NCI-H345 treated with DMSO at 0.1 percent for 48 hours (cell line): ENCODE results near the gene GOLGA1.
A peak's percentile ranks its signal among the peaks of the same experiment; 100 is the strongest.
"Not testable (repeated sequence)": the region's sequence is repeated elsewhere in the genome, so short reads cannot be mapped to it uniquely, and the experiment has no call there.

Experiments
- DNase-seq: peaks from one replicate; lab custom pipeline; 2025; ENCODE audit not compliant: unreplicated experiment; lab: John Stamatoyannopoulos, UW

The GOLGA1 gene

DNA sequence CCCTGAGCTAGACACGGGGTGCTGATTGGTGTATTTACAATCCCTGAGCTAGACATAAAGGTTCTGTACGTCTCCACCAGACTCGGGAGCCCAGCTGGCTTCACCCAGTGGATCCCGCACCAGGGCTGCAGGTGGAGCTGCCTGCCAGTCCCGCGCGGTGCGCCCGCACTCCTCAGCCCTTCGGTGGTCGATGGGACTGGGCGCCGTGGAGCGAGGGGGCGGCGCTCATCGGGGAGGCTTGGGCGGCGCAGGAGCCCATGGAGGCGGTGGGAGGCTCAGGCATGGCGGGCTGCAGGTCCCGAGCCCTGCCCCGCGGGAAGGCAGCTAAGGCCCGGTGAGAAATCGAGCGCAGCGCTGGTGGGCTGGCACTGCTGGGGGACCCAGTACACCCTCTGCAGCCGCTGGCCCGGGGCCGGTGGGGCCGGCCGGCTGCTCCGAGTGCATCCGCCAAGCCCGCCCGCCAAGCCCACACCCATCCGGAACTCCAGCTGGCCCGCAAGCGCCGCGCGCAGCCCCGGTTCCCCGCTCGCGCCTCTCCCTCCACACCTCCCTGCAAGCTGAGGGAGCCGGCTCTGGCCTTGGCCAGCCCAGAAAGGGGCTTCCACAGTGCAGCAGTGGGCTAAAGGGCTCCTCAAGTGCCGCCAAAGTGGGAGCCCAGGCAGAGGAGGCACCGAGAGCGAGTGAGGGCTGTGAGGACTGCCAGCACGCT, 102.2 kb downstream of the GOLGA1 start:
- DNase-seq, result not testable (repeated sequence)

DNA sequence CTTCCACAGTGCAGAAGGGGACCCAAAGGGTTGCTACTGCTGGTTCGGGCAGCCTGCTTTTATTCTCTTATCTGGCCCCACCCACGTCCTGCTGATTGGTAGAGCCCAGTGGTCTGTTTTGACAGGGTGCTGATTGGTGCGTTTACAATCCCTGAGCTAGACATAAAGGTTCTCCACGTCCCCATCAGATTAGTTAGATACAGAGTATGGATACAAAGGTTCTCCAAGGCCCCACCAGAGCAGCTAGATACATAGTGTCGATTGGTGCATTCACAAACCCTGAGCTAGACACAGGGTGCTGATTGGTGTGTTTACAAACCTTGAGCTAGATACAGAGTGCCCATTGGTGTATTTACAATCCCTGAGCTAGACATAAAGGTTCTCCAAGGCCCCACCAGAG, 102.8 kb downstream of the GOLGA1 start:
- DNase-seq, result not testable (repeated sequence)

DNA sequence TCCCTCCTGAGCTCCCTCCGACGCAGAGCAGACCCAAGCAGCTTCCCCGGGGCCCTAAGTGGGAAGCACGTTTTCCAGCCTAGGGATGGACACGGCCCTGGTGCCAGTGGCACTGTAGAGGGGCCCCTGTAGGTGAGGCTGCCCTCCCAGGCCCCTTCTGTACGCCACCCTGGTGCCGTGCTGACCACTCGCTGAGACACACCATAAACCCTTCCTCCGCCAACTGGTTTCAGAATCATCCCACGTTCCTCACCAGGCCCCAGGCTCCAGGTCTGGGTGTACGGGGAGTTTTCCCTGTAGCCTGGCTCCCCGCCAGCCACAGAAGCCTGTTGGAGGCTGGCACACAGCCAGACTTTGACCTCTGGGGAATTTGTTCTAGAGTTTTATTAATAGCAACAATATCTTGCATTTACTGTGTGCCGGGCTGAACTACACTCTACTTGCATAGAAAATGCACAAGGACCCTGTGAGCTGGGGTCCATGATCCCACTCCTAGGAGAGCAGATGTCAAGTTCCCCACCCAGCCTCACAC, 105.8 kb downstream of the GOLGA1 start:
- DNase-seq, result peak; percentile 88

DNA sequence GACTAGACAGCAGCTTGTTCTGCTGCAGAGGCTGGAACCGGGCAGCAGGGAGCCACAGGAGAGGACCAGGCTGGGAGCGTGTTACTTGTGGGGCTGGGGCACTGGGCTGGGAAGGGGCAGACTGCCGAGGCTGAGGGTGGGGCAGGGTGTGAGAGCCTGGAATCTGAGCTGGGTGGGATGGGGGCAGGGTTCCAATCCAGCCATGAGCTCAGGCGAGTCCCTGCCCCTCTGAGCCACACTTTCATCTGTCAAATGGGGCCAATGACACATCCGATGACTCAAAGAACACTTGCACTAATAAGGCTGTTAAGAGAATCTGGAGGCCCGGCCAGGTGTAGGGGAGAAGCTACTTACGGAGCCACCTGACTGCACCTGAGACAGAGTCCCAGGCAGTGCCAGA, 106.3 kb downstream of the GOLGA1 start:
- DNase-seq, result no peak

DNA sequence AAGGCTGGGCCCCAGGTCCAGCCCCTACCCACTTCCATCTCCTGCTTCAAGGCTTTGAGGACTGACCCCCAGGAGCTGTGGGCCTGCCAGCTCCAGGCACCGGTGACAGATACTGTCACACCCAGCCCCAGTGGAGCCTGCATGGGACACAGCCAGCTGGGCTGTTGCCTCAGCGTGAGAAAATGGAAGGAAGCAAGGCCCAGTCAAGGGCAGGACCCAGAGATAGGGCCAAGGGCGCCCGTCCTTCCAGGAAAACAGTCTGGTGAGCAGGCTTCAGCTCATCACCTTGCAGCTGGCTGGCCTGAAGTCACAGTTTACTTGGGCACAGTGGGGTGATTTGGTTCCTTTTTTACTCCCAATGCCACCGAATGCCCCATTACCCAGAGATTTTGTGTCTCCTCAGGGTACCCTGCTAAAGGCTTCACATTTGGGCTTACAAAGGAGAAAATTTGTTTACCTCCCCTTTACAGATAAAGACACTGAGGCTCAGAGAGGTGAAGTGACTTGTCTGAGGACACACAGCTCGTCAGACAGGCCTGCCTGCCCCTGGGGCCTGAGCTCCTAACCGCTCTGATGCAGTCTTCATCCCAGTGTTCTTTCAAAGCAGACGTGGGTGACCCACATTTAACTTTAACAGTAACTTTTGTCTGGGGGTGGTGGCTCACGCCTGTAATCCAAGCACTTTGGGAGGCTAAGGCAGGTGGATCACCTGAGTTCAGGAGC, 109.1 kb downstream of the GOLGA1 start:
- DNase-seq, result no peak

DNA sequence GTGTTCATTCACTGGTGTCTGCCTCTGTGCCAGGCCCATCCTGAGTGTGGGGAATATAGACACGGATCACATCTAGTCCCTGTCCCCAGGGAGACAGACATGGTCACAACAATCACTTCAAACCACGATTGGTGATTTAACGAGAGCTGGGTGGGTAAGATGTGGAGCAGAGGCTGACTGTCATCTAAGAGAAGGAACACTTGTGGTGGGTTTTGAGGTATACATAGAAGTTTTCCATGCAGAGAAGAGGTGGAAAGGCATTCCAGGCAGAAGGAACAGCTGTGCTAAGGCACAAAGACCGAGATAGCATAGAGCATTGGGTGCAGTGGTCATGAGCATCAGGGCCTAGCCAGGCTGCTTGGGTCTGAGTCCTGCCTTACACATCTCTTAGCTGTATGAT, 110.3 kb downstream of the GOLGA1 start:
- DNase-seq, result no peak

DNA sequence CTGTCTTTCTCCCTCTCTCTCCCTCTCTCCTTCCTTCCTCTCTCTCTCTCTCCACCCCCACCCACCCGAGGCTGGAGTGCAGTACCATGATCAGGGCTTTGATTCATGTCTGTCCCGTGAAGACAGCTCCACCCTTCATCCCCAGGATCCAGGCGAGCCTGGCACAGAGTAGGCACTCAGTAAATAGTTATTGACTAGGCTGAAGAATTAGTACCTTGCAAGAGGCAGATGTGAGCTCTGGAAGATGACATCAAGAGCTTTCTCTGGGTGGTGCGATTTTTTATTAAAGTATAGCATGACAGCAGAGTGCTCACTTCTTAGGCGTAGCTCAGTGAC, 111.6 kb downstream of the GOLGA1 start:
- DNase-seq, result no peak

DNA sequence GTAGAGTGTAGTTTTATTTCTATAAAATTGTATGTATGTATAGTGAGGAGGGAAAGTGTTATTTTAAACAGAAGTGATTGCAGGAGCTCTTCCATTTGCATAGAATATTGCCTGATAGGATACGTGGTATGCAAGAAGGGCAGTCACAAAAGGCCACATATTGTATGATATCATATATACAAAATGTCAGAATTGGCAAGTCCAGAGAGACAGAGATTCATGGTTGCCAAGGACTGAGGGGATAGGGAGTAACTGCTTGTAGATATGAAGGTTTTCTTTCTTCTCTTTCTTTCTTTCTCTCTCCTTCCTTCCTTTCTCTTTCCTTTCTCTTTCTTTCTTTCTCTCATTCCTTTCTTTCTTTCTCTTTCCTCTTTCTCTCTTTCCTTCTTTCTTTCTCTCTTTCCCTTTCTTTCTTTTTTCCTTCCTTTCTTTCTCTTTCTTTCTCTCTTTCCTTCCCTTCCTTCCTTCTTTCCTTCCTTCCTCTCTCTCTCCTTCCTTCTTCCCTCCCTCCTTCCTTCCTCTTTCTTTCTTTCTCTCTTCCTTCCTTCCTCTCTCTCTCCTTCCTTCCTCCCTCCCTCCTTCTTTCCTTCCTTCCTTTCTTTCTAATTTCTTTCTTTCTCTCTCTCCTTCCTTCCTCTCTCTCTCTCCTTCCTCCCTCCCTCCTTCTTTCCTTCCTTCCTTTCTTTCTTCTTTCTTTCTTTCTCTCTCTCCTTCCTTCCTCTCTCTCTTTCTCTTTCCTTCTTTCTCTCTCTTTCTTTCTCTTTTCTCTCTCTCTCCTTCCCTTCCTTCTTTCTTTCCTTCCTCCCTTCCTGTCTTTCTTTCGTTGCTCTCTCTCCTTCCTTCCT, 112.2 kb downstream of the GOLGA1 start:
- DNase-seq, result no peak
